GM20000 (cell line): Measurements from ENCODE around the gene RER1.
A peak's percentile ranks its signal among the peaks of the same experiment; 100 is the strongest.

Experiments used
- DNase-seq: peaks from one replicate; pipeline ENCODE4 v3.0.0; 2012; ENCODE audit warnings: low spot score
- TF ChIP-seq, protein P1 (sequence below): IDR thresholded peaks from 2 replicates; pipeline ENCODE4 v1.5.1; 2012; ENCODE audit warnings: mild to moderate bottlenecking, control low read depth; ENCODE audit errors: extremely low read depth, missing control alignments

RER1 gene

GRCh38 chr1:2415801-2416208 is 24.2 kb downstream of the RER1 start:
- peak; percentile 78 for DNase-seq
- TF ChIP-seq, protein P1, sequence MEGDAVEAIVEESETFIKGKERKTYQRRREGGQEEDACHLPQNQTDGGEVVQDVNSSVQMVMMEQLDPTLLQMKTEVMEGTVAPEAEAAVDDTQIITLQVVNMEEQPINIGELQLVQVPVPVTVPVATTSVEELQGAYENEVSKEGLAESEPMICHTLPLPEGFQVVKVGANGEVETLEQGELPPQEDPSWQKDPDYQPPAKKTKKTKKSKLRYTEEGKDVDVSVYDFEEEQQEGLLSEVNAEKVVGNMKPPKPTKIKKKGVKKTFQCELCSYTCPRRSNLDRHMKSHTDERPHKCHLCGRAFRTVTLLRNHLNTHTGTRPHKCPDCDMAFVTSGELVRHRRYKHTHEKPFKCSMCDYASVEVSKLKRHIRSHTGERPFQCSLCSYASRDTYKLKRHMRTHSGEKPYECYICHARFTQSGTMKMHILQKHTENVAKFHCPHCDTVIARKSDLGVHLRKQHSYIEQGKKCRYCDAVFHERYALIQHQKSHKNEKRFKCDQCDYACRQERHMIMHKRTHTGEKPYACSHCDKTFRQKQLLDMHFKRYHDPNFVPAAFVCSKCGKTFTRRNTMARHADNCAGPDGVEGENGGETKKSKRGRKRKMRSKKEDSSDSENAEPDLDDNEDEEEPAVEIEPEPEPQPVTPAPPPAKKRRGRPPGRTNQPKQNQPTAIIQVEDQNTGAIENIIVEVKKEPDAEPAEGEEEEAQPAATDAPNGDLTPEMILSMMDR = no peak

DNA sequence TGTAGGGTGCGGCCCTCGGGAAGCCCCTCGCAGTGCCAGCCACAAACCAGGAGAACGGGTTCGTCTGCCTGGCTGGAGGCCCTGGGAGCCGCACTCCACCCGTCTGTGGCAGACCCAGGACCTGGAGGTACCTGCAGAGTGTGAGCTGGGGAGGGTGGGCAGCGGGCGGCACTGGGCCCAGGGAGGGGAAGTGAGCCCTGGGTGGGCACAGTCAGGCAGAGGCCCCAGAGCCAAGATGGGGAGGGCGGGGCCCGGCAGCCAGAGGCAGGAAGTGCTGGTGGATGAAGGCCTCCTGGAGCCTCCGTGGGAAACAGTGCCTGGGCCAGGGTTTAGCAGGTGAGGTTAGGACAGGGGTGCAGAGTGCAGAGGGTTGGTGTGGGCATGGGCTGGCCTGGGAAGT is 24.8 kb downstream of the RER1 start:
- DNase-seq = no peak
- TF ChIP-seq, protein P1 = no peak

- DNase-seq = no peak
- TF ChIP-seq, protein P1 = no peak
These were observed 25.6 kb downstream of the RER1 start for GRCh38 chr1:2417083-2417832.

DNA sequence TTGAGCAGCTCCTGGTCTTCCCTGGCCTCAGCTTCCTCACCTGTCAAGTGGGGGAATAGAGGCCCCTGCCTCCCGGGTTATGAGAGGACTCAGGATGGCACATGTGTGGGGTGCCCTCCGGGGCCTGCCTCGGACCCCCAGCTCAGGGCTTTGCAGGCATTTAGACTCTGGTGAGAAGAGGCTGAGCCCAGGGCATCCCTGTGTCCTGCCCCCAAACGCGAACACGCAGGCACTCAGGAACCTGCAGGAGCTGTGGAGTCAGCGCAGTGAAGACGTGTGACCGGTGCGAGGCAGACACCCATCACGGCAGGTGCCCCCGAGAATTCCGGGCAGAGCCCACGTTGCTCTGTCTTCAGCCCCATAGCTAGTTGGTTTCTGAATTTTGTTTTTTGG is 26.2 kb downstream of the RER1 start:
- TF ChIP-seq, protein P1 = no peak

GRCh38 chr1:2418791-2419320 is 27.2 kb downstream of the RER1 start:
- DNase-seq = no peak
- TF ChIP-seq, protein P1 = no peak

More for the DNA sequence above, 26.2 kb downstream of the RER1 start:
- no peak for DNase-seq

DNA sequence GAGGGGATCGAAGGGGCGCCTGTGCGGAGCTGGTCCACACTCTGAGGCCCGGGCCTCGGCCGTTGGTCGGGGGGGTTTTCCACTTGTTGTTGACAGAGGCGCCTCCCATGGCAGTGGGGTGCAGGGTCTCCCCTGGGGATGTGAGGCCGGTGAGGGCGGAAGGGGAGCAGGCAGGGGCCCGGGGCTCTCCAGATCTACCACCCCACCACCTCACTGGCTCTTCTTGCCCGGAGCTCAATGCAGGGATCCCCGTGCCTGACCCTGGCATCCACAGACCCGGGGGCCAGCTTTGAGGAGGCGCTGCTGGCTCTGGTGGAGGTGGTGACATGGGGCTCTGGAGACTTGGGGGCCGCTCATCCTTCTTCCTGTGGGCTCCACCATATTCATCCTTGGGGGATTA is 27.8 kb downstream of the RER1 start:
- TF ChIP-seq, protein P1 = no peak
- DNase-seq = no peak

DNA sequence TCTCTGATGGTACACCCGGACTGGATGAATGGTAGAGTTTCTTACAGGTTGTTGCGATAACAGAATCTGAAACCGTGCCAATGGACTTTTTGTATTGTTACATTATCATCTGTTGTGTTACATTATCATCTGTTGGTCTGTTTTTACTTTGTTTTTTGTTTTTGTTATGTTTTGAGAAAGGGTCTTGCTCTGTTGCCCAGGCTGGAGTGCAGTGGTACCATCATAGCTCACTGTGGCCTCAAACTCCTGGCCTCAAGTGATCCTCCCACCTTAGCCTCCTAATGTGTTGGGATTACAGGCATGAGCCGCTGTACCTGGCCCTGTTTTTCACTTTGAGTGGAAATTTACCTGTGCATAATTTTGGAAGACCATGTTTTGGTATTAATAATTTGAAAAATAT is 30.9 kb downstream of the RER1 start:
- DNase-seq = no peak
- TF ChIP-seq, protein P1 = no peak
